Measurements from ENCODE around the gene RCSD1.
A peak's percentile ranks its signal among the peaks of the same experiment; 100 is the strongest.

The RCSD1 gene

DNA sequence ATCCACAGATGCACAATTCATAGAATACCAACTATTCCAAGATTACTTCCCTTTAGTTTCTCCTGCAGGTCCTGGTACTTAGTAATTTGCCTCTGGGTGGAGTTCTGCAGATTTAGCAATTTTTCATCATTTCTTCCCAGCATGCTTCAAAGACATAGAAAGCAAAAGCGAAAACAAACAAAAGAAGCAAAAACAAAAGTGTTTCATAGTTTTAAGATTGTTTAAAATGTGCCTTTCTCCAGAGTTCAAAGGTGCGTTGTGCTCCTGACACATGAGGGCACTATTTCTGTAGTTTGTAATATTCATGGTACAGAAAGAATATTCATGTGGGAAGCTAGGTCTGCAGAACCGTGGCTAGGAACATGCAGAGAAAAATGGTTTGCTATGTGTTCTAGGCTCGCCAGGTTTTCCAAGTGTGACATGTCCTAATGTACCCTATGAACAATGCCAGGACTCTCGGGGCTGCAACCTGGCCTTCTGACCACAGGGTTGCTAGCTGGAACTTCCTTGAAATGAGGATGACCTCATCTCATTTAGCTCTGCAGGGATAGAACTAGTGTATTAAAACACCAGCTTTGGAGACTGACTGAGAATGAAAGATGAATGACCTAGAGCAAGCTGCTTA is 30.0 kb upstream of the RCSD1 start:
- Histone ChIP-seq H3K4me3 (replicated peaks; ENCODE audit: low read depth, low read length) (no peak overlapping the region), H3K36me3 (ENCODE audit: control insufficient read depth, insufficient read depth, low read length) (no peaks in the 10 kb centered on the region), H3K27me3 (replicated peaks; ENCODE audit: control insufficient read depth, insufficient read depth, low read length) (no peaks in the 10 kb centered on the region)
- DNase-seq (ENCODE audit: extremely low read depth, insufficient read length), result peak; percentile 55
- TF ChIP-seq, protein P1, sequence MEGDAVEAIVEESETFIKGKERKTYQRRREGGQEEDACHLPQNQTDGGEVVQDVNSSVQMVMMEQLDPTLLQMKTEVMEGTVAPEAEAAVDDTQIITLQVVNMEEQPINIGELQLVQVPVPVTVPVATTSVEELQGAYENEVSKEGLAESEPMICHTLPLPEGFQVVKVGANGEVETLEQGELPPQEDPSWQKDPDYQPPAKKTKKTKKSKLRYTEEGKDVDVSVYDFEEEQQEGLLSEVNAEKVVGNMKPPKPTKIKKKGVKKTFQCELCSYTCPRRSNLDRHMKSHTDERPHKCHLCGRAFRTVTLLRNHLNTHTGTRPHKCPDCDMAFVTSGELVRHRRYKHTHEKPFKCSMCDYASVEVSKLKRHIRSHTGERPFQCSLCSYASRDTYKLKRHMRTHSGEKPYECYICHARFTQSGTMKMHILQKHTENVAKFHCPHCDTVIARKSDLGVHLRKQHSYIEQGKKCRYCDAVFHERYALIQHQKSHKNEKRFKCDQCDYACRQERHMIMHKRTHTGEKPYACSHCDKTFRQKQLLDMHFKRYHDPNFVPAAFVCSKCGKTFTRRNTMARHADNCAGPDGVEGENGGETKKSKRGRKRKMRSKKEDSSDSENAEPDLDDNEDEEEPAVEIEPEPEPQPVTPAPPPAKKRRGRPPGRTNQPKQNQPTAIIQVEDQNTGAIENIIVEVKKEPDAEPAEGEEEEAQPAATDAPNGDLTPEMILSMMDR (IDR thresholded peaks at IDR 0.05; ENCODE audit: insufficient read depth, low read length, poor library complexity, severe bottlenecking), result peak; percentile 54

DNA sequence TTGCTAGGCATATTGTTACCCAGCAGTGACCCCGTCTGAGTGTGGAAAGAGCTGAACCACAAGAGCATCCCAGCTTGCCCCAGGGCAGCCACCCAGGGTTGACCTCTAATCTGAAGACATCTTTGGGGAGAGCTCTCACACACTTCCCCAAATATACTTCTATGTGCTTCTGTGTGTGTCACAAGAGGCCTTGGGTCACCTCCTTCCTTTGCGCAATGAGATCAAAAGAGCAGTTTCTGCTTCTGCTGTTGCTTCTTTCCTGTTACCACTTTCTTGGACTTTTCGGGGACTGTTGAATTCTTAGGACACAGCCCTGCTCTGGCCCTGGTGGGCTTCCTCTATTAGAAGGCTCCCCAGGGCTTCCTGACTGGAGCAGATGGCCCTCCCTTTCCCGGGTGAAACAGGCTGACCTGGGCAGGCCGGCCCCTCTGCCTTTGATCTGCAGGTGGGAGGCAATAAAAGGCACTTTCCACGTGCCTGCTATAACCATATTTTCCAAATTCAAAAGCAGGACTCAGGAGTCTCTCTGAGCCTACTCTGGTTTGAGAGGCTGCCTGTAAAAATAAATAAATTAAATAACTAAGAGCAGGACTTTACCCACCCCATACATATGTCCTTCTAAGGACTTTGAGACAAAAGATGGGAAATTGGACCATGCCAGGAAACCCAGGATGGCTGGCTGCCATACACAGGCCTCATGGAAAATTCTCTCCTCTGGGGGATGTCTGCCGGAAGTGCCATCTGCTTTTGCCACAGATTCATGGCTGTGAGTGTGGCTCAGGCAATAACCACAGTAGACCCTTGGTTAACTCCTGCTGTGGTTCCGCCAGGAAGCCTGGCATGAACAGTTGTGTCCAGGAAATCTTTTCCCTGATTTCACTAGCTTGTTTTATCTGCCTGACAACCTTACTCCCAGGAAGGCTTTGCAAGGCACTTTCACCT is 28.3 kb upstream of the RCSD1 start:
- no peaks in the 10 kb centered on the region for H3K36me3 ChIP-seq (ENCODE audit: control insufficient read depth, insufficient read depth, low read length)
- TF ChIP-seq, protein P1 (IDR thresholded peaks at IDR 0.05; ENCODE audit: insufficient read depth, low read length, poor library complexity, severe bottlenecking), result no peak
- DNase-seq (ENCODE audit: extremely low read depth, insufficient read length), result no peak
- H3K27me3 ChIP-seq (replicated peaks; ENCODE audit: control insufficient read depth, insufficient read depth, low read length), result no peaks in the 10 kb centered on the region
- no peak overlapping the region for H3K4me3 ChIP-seq (replicated peaks; ENCODE audit: low read depth, low read length)

DNA sequence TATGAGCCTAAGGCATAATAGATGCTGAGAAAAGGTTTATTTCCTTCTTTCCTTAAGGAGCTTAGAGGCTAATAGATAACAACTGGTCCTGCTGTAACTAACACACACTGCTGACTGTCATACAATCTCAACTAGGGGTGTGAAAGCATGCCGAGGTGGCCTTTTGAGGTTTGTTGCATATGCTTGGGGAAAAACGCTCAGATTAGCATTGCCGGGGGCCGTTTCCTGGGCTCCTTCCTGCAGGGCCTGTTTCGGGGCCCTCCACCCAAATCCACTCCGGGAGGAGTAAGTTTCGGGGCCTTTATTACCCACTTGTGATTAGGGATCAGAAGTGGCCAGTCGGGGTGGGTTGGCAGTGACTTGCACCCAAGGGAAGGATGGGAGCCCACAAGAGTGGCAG is 27.2 kb upstream of the RCSD1 start:
- DNase-seq (ENCODE audit: extremely low read depth, insufficient read length), result no peak
- no peaks in the 10 kb centered on the region for H3K27me3 ChIP-seq (replicated peaks; ENCODE audit: control insufficient read depth, insufficient read depth, low read length)
- no peaks in the 10 kb centered on the region for H3K36me3 ChIP-seq (ENCODE audit: control insufficient read depth, insufficient read depth, low read length)
- TF ChIP-seq, protein P1 (IDR thresholded peaks at IDR 0.05; ENCODE audit: insufficient read depth, low read length, poor library complexity, severe bottlenecking), result no peak
- H3K4me3 ChIP-seq (replicated peaks; ENCODE audit: low read depth, low read length), result no peak overlapping the region

DNA sequence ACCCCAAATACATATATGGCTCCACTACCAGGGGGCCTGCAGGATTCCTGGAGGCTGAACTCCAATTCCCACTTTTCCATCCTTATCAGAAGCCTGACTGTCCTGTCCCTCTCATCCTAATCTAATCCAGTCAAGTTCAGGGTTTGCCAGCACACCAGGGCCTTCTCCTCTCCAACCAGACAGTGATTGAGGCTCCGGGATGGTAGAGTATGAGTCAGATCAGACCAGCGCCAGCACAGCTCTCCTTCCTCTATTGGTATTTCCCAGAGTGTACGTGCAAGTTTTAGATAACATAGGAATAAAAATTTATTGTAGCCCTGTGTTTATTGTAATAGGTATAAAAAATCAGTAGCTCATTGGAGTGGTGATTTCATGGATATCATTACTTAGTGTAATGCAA is 24.5 kb upstream of the RCSD1 start:
- TF ChIP-seq, protein P1 (IDR thresholded peaks at IDR 0.05; ENCODE audit: insufficient read depth, low read length, poor library complexity, severe bottlenecking), result no peak
- no peaks in the 10 kb centered on the region for H3K36me3 ChIP-seq (ENCODE audit: control insufficient read depth, insufficient read depth, low read length)
- no peak for DNase-seq (ENCODE audit: extremely low read depth, insufficient read length)
- no peaks in the 10 kb centered on the region for H3K27me3 ChIP-seq (replicated peaks; ENCODE audit: control insufficient read depth, insufficient read depth, low read length)
- no peak overlapping the region for H3K4me3 ChIP-seq (replicated peaks; ENCODE audit: low read depth, low read length)

DNA sequence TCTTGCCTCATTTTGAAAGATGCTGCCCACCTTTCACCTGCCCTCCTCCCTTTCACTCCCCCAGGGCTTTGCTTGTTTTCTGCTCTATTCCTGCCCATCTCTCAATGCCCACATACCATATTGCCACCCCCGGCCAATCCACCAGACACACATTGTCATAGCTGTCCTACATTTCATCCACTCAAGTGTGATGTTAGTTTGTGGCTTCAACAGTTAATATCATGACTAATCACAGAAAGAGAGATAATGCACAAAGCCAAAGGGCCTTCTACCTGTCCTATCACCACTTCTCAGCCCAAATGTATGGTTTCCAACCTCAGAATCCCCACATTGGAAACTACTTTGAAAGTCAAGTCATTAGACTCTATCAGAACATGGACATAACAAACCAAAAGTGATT is 18.0 kb upstream of the RCSD1 start:
- no peak for DNase-seq (ENCODE audit: extremely low read depth, insufficient read length)
- Histone ChIP-seq H3K36me3 (ENCODE audit: control insufficient read depth, insufficient read depth, low read length) (no peaks in the 10 kb centered on the region), H3K4me3 (replicated peaks; ENCODE audit: low read depth, low read length) (no peak overlapping the region), H3K27me3 (replicated peaks; ENCODE audit: control insufficient read depth, insufficient read depth, low read length) (no peaks in the 10 kb centered on the region)
- TF ChIP-seq, protein P1 (IDR thresholded peaks at IDR 0.05; ENCODE audit: insufficient read depth, low read length, poor library complexity, severe bottlenecking), result no peak
